Measurements from ENCODE around the gene TPCN2. TPM values are rescaled to one million over a fixed set of nuclear protein-coding genes. Genes with fewer than 3 reads are reported as not detected.

TPCN2 gene
- total and polyA plus RNA-seq, 2 of the 8 experiments (the other 6 are each of a cell fraction or from before 2014, with no cell fraction given), result 9.7 to 18.6 TPM

- Histone ChIP-seq H2BK120ac (replicated peaks; ENCODE audit: low read depth, low read length) (no peak overlapping the region), H3K36me3 (ENCODE audit: control insufficient read depth in 2 of 4, insufficient read depth in 4 of 4, low read length in 3 of 4) (peaks cover 2 to 9% (median 5%) of the 10 kb centered on the region in 4 experiments; a peak in 5 of 8 replicates), H3K14ac (ENCODE audit: insufficient read length) (no peak overlapping the region), H3K79me1 (ENCODE audit: low read depth, low read length) (no peaks in the 10 kb centered on the region), H3K4me1 (replicated peaks in 1 of 4; ENCODE audit: control insufficient read depth in 3 of 4, insufficient read depth in 4 of 4, low read length in 3 of 4) (no peaks in the 10 kb centered on the region), H3K27me3 (replicated peaks in 1 of 4; ENCODE audit: control insufficient read depth in 3 of 4, extremely low read depth in 1 of 4, insufficient read depth in 3 of 4, low read length in 3 of 4) (no peaks in the 10 kb centered on the region), H2BK20ac (ENCODE audit: low read length) (no peak overlapping the region), H2BK12ac (ENCODE audit: low read depth, low read length) (no peak overlapping the region), H3K23ac (ENCODE audit: insufficient read length) (no peak overlapping the region), H3K79me2 (ENCODE audit: control insufficient read depth in 1 of 2, insufficient read depth in 2 of 2, low read length in 2 of 2) (no peaks in the 10 kb centered on the region), H4K91ac (replicated peaks; ENCODE audit: insufficient read length, low read length) (no peak overlapping the region), H3K23me2 (ENCODE audit: low read depth, low read length) (no peaks in the 10 kb centered on the region), H2BK5ac (ENCODE audit: low read depth, low read length) (no peak overlapping the region; the same call in 1 of the 2 replicates), H3K4me2 (ENCODE audit: insufficient read depth in 1 of 2, low read depth in 2 of 2, low read length in 2 of 2) (no peak overlapping the region), H2AFZ (ENCODE audit: low read length) (no peak overlapping the region), H2BK15ac (ENCODE audit: low read length) (no peak overlapping the region), H2AK5ac (ENCODE audit: low read depth, low read length) (no peak overlapping the region), H3K56ac (replicated peaks; ENCODE audit: insufficient read length, low read depth, low read length) (no peak overlapping the region), H3K4ac (replicated peaks; ENCODE audit: insufficient read length, low read depth, low read length) (no peak overlapping the region), H3K9ac (replicated peaks in 1 of 4; ENCODE audit: extremely low read depth in 1 of 4, low read depth in 3 of 4, low read length in 3 of 4) (no peak overlapping the region), H4K20me1 (replicated peaks in 1 of 2; ENCODE audit: control insufficient read depth in 1 of 2, insufficient read depth in 2 of 2, low read length in 2 of 2) (peaks cover 7% of the 10 kb centered on the region in 2 experiments), H4K5ac (ENCODE audit: insufficient read length, low read depth, low read length) (no peak overlapping the region), H3K4me3 (ENCODE audit: extremely low read depth in 1 of 4, insufficient read depth in 2 of 4, low read depth in 3 of 4, low read length in 4 of 4) (no peak overlapping the region), H3K18ac (ENCODE audit: extremely low read depth, low read length) (no peak overlapping the region), H4K8ac (ENCODE audit: extremely low read depth, insufficient read depth, low read length) (no peak overlapping the region), H3K27ac (ENCODE audit: low read depth, low read length) (no peak overlapping the region), H3K9me3 (ENCODE audit: insufficient read depth in 2 of 2, low read depth in 1 of 2, low read length in 1 of 2) (no peaks in the 10 kb centered on the region)
- ChIA-PET CTCF (ENCODE audit: partially characterized antibody) (interaction anchor here (0.9 kb wide), 1 partner anchor 11 kb away, joined by 3 read pairs; no protein-coding TSS in a partner anchor), POLR2A (ENCODE audit: partially characterized antibody) (no interaction called here)
- FAIRE-seq (no peak), DNase-seq (ENCODE audit: low read depth in 1 of 2, low spot score in 2 of 2) (no peak)
- 89% methylated on average over 18 of the region's 18 CpGs; no CpG with 5 or more reads in 1 of the 2 experiments for WGBS, 2 experiments (ENCODE audit: extremely low coverage in 1 of 2, insufficient coverage in 1 of 2, insufficient read length in 1 of 2, insufficient replicate concordance in 2 of 2, low coverage in 1 of 2, low lambda C conversion rate in 2 of 2, missing lambda C conversion rate in 1 of 2)
- no peak for TF ChIP-seq SRF (IDR thresholded peaks at IDR 0.05; ENCODE audit: low read depth, low read length)
Measured at GRCh38 chr11:69075421-69076128, 26.8 kb downstream of the TPCN2 start.
